ENCODE measurements around the gene TMEM132E.

Gene TMEM132E

DNA sequence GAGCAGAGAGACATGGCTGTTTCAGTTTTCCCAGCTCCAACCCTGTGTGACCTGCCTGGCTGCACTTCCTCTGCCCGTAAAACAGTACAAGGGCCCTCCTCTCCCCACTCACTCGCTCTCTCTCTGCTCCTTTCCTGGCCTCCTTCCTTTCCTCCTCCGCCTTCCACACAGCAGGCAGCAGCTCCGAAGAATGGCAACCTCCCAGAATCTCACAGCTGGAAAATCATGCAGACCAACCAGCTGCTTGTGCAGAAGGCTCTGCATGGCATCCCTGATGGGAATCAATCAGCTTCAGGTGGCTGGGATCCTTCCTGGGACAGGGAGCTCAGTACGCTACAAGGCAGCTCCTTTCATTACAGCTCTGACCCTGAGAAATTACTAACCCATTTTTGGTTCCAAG is 27.4 kb downstream of the TMEM132E start:
- Histone ChIP-seq H3K4me1 (ENCODE audit: low read depth, poor library complexity, severe bottlenecking) (no peaks in the 10 kb centered on the region), H3K9ac (no peak overlapping the region), H3K27ac (no peak overlapping the region), H3K4me2 (no peak overlapping the region), H3K36me3 (ENCODE audit: insufficient read depth) (no peaks in the 10 kb centered on the region), H3K4me3 (IDR thresholded peaks at IDR 0.05; ENCODE audit: insufficient read depth, low read depth, low read length) (no peak overlapping the region), H2AFZ (ENCODE audit: low read depth) (no peak overlapping the region), H3K27me3 (ENCODE audit: insufficient read depth, low read depth) (peaks cover 28% of the 10 kb centered on the region; the same call in 1 of the 2 replicates), H3K79me2 (ENCODE audit: insufficient read depth, low read depth) (no peaks in the 10 kb centered on the region), H4K20me1 (ENCODE audit: insufficient read depth) (no peaks in the 10 kb centered on the region)
- TF ChIP-seq, protein P1, sequence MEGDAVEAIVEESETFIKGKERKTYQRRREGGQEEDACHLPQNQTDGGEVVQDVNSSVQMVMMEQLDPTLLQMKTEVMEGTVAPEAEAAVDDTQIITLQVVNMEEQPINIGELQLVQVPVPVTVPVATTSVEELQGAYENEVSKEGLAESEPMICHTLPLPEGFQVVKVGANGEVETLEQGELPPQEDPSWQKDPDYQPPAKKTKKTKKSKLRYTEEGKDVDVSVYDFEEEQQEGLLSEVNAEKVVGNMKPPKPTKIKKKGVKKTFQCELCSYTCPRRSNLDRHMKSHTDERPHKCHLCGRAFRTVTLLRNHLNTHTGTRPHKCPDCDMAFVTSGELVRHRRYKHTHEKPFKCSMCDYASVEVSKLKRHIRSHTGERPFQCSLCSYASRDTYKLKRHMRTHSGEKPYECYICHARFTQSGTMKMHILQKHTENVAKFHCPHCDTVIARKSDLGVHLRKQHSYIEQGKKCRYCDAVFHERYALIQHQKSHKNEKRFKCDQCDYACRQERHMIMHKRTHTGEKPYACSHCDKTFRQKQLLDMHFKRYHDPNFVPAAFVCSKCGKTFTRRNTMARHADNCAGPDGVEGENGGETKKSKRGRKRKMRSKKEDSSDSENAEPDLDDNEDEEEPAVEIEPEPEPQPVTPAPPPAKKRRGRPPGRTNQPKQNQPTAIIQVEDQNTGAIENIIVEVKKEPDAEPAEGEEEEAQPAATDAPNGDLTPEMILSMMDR (conservative IDR thresholded peaks at IDR 0.05; ENCODE audit: low read depth, low read length) = no peak

DNA sequence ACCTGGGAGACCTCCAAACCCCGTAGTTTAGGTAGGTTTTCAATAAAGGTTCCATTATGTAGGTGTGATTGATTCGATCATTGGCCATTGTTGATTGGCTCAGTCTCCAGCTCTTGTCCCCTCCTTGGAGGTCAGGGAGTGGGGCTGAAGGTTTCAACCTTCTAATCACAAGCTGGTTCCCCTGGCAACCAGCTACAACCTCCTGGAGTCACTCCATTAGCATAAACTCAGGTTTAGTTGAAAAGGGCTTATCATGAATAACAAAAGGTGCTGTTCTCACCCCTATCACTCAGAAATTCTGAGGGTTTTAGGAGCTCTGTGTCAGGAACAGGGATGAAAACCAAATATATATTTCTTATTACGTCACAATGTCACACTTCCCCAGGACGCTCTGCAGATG is 28.5 kb downstream of the TMEM132E start:
- TF ChIP-seq, protein P1 (conservative IDR thresholded peaks at IDR 0.05; ENCODE audit: low read depth, low read length) = no peak
- Histone ChIP-seq H3K27ac (no peak overlapping the region), H3K9ac (no peak overlapping the region), H2AFZ (ENCODE audit: low read depth) (no peak overlapping the region), H3K4me1 (ENCODE audit: low read depth, poor library complexity, severe bottlenecking) (no peaks in the 10 kb centered on the region), H4K20me1 (ENCODE audit: insufficient read depth) (no peaks in the 10 kb centered on the region), H3K79me2 (ENCODE audit: insufficient read depth, low read depth) (no peaks in the 10 kb centered on the region), H3K36me3 (ENCODE audit: insufficient read depth) (no peaks in the 10 kb centered on the region), H3K27me3 (ENCODE audit: insufficient read depth, low read depth) (peaks cover 28% of the 10 kb centered on the region; the same call in 1 of the 2 replicates), H3K4me3 (IDR thresholded peaks at IDR 0.05; ENCODE audit: insufficient read depth, low read depth, low read length) (no peak overlapping the region), H3K4me2 (no peak overlapping the region)

DNA sequence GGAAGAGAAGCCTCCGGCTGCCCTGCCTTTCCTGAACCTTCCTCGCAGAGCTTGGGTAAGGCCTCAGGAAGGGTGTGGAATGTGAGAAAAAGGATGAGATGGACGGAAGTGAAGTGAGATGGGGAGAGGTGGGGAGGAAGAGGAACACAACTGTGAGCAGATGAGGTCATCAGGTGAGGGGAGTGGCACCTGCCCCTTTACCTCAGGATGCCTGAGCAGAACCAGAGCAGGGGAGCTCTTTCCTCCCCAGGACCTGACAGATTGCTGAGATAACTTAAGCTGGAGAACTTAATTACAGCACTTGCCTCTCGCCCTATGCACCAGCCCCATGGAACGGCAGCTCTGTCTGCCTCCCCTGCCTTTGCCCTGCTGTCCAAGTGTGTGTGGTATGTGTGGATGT is 29.8 kb downstream of the TMEM132E start:
- no peaks in the 10 kb centered on the region for H3K36me3 ChIP-seq (ENCODE audit: insufficient read depth)
- no peaks in the 10 kb centered on the region for H4K20me1 ChIP-seq (ENCODE audit: insufficient read depth)
- H3K4me2 ChIP-seq = no peak overlapping the region
- H2AFZ ChIP-seq (ENCODE audit: low read depth) = no peak overlapping the region
- no peak overlapping the region for H3K9ac ChIP-seq
- no peak overlapping the region for H3K27ac ChIP-seq
- H3K4me3 ChIP-seq (IDR thresholded peaks at IDR 0.05; ENCODE audit: insufficient read depth, low read depth, low read length) = no peak overlapping the region
- H3K27me3 ChIP-seq (ENCODE audit: insufficient read depth, low read depth) = peaks cover 28% of the 10 kb centered on the region; the same call in 1 of the 2 replicates
- TF ChIP-seq, protein P1 (conservative IDR thresholded peaks at IDR 0.05; ENCODE audit: low read depth, low read length) = no peak
- H3K4me1 ChIP-seq (ENCODE audit: low read depth, poor library complexity, severe bottlenecking) = no peaks in the 10 kb centered on the region
- no peaks in the 10 kb centered on the region for H3K79me2 ChIP-seq (ENCODE audit: insufficient read depth, low read depth)

DNA sequence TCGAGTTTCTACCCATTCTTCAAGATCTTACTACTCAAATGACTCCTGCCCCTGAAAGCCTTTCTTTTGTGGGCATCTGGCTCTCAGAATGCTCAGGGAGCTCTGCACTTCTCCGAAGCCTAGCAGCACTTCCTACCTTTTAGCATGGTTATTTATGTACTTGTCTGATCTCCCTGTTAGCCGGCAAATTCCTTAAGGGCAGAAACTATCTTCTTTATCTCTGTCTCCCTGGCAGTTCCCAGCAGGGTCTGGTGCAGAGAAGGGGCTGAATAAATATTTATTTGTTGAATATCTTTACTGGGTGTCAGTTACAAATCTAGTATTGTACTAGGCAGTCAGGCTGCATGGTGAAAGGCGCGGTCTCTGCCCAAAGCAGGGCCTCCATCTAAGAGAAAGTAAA is 30.7 kb downstream of the TMEM132E start:
- no peak overlapping the region for H3K9ac ChIP-seq
- H3K4me2 ChIP-seq = no peak overlapping the region
- H2AFZ ChIP-seq (ENCODE audit: low read depth) = no peak overlapping the region
- H3K27me3 ChIP-seq (ENCODE audit: insufficient read depth, low read depth) = peaks cover 28% of the 10 kb centered on the region; the same call in 1 of the 2 replicates
- H3K4me1 ChIP-seq (ENCODE audit: low read depth, poor library complexity, severe bottlenecking) = no peaks in the 10 kb centered on the region
- no peaks in the 10 kb centered on the region for H3K79me2 ChIP-seq (ENCODE audit: insufficient read depth, low read depth)
- H3K27ac ChIP-seq = no peak overlapping the region
- no peaks in the 10 kb centered on the region for H3K36me3 ChIP-seq (ENCODE audit: insufficient read depth)
- H3K4me3 ChIP-seq (IDR thresholded peaks at IDR 0.05; ENCODE audit: insufficient read depth, low read depth, low read length) = no peak overlapping the region
- no peaks in the 10 kb centered on the region for H4K20me1 ChIP-seq (ENCODE audit: insufficient read depth)
- TF ChIP-seq, protein P1 (conservative IDR thresholded peaks at IDR 0.05; ENCODE audit: low read depth, low read length) = no peak
